Caco-2 (cell line): ENCODE measurements around the gene SOX30. TPM values are rescaled to one million over a fixed set of nuclear protein-coding genes. Genes with fewer than 3 reads are reported as not detected.

Experiments used
- BruUV-seq: library from RNA; stranded (reverse); fragments of 400-500 nt; replicated peaks from 2 replicates; lab custom pipeline; 2021; lab: Mats Ljungman, UMichigan
- CTCF ChIA-PET: fragments of 300-600 bp; sonication (Branson Sonifier 250); formaldehyde crosslinking; loops from one replicate; lab custom pipeline; 2022; ENCODE audit warnings: antibody characterized with exemption; lab: Charles Lee
- POLR2A ChIA-PET: fragments of 300-600 bp; sonication (Branson Sonifier 250); formaldehyde crosslinking; loops from one replicate; lab custom pipeline; 2022; ENCODE audit warnings: antibody characterized with exemption; lab: Charles Lee
- DNase-seq, 2 experiments: peaks; one replicate each; pipeline versions ENCODE4 v3.0.0 to v3.0.0-alpha.2; 2020 to 2022
- H3K27me3 ChIP-seq: replicated peaks from 2 replicates; pipeline ENCODE4 v1.6.0; 2011; ENCODE audit warnings: low read length; ENCODE audit not compliant: control insufficient read depth, insufficient read depth
- H3K36me3 ChIP-seq: 2 replicates; pipeline ENCODE4 v1.5.1; 2011; ENCODE audit warnings: low read length; ENCODE audit not compliant: control insufficient read depth, insufficient read depth
- H3K4me1 ChIP-seq: fragments of 250-450 bp; sonication (Bioruptor Pico); 2 replicates; pipeline ENCODE4 v1.5.1; 2020; ENCODE audit warnings: mild to moderate bottlenecking
- H3K4me3 ChIP-seq: 2 replicates; pipeline ENCODE4 v1.5.1; 2011; ENCODE audit warnings: low read depth, mild to moderate bottlenecking, control low read depth, low read length
- H3K9me3 ChIP-seq: fragments of 250-450 bp; sonication (Bioruptor Pico); 2 replicates; pipeline ENCODE4 v1.5.1; 2020; ENCODE audit warnings: mild to moderate bottlenecking, moderate library complexity
- H3K27ac Mint-ChIP-seq: one replicate; pipeline ENCODE4 v1.8.0; 2022; ENCODE audit warnings: mixed read lengths; ENCODE audit not compliant: unreplicated experiment
- H3K27me3 Mint-ChIP-seq: one replicate; pipeline ENCODE4 v1.8.0; 2022; ENCODE audit warnings: mixed read lengths; ENCODE audit not compliant: insufficient read depth, unreplicated experiment
- H3K36me3 Mint-ChIP-seq: one replicate; pipeline ENCODE4 v1.8.0; 2022; ENCODE audit warnings: mild to moderate bottlenecking, mixed read lengths; ENCODE audit not compliant: insufficient read depth, unreplicated experiment
- H3K4me1 Mint-ChIP-seq: one replicate; pipeline ENCODE4 v1.8.0; 2022; ENCODE audit warnings: low read depth, mixed read lengths; ENCODE audit not compliant: unreplicated experiment
- H3K4me3 Mint-ChIP-seq: one replicate; pipeline ENCODE4 v1.8.0; 2022; ENCODE audit warnings: mild to moderate bottlenecking, moderate library complexity, mixed read lengths; ENCODE audit not compliant: unreplicated experiment
- H3K9me3 Mint-ChIP-seq: one replicate; pipeline ENCODE4 v1.8.0; 2022; ENCODE audit warnings: mixed read lengths; ENCODE audit not compliant: unreplicated experiment
- CTCF ChIP-seq, 2 experiments: fragments of 200-600 bp in 1 of 2; IDR thresholded peaks; 1 replicate in 1 of 2; 2 replicates in 1 of 2; pipeline versions ENCODE4 v1.5.1 to v1.8.0; 2011 to 2022; ENCODE audit warnings: antibody characterized with exemption in 1 of 2, control low read depth in 1 of 2, inconsistent platforms in 1 of 2, low read depth in 1 of 2, low read length in 1 of 2, mild to moderate bottlenecking in 1 of 2, moderate library complexity in 1 of 2; ENCODE audit not compliant: insufficient read depth in 1 of 2, severe bottlenecking in 1 of 2, unreplicated experiment in 1 of 2
- intact Hi-C: fragments of 100-400 bp; cut with micrococcal nuclease; formaldehyde crosslinking; loops from one replicate; pipeline ENCODE4 v1.10.0; 2022; ENCODE audit not compliant: unreplicated experiment
- total RNA-seq: library from RNA; stranded (reverse); gene quantifications from 2 replicates; pipeline ENCODE4 v1.2.3, GENCODE V29; 2022

The SOX30 gene
- total RNA-seq, 1 experiment from 2014 or later = 2.9 TPM

DNA sequence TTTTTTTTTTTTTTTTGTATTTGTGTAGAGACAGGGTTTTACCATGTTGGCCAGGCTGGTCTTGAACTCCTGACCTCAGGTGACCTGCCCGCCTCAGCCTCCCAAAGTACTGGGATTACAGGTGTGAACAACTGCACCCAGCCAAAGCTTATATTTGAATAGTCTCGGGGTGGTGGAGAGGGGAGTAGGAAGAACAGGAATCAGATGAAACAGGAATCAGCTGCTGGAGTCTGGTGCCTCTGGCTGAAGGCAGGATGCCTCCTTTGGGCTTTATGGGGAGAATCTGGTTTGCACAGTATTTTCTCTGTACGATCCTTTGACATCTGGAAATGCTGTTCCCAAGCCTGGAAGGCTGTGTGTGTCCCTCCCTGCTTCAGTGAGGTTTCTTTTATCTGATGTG, 30.0 kb upstream of the SOX30 start:
- Histone ChIP-seq H3K4me3 (no peak overlapping the region), H3K36me3 (no peaks in the 10 kb centered on the region), H3K9me3 (no peaks in the 10 kb centered on the region), H3K4me1 (0 out of 2 replicates have a peak, but pooled peaks cover 7% of the 10 kb centered on the region), H3K27me3 (no peaks in the 10 kb centered on the region)
- TF ChIP-seq CTCF (IDR thresholded peaks at IDR 0.05; ENCODE audit: insufficient read depth in 1 of 2, low read depth in 1 of 2, low read length in 1 of 2, severe bottlenecking in 1 of 2, unreplicated experiment in 1 of 2) = no peak
- no peaks in the 10 kb centered on the region for H3K27me3 Mint-ChIP-seq
- intact Hi-C loops = no loop called here
- CTCF ChIA-PET = no interaction called here
- no TSS peak for BruUV-seq
- DNase-seq = no peak
- POLR2A ChIA-PET = no interaction called here
- H3K9me3 Mint-ChIP-seq = no peaks in the 10 kb centered on the region
- H3K4me3 Mint-ChIP-seq = no peak overlapping the region
- H3K27ac Mint-ChIP-seq = no peak overlapping the region
- H3K36me3 Mint-ChIP-seq = no peaks in the 10 kb centered on the region
- peaks cover 7% of the 10 kb centered on the region for H3K4me1 Mint-ChIP-seq

GRCh38 chr5:157681048-157681447, 28.8 kb upstream of the SOX30 start:
- CTCF ChIA-PET = interaction anchor here (0.5 to 1.0 kb wide), 2 partner anchors 12 to 355 kb away, joined by 3 read pairs; no protein-coding TSS in a partner anchor
- Mint-ChIP-seq H3K9me3 (no peaks in the 10 kb centered on the region), H3K36me3 (no peaks in the 10 kb centered on the region), H3K27ac (no peak overlapping the region), H3K4me1 (peaks cover 7% of the 10 kb centered on the region), H3K27me3 (no peaks in the 10 kb centered on the region), H3K4me3 (no peak overlapping the region)
- BruUV-seq = no TSS peak
- no peak for DNase-seq
- no peak overlapping the region for H3K4me3 ChIP-seq
- intact Hi-C loops = no loop called here
- no peaks in the 10 kb centered on the region for H3K36me3 ChIP-seq
- H3K9me3 ChIP-seq = no peaks in the 10 kb centered on the region
- no peaks in the 10 kb centered on the region for H3K27me3 ChIP-seq
- TF ChIP-seq CTCF (IDR thresholded peaks at IDR 0.05; ENCODE audit: insufficient read depth in 1 of 2, low read depth in 1 of 2, low read length in 1 of 2, severe bottlenecking in 1 of 2, unreplicated experiment in 1 of 2) = no peak
- POLR2A ChIA-PET = no interaction called here
- H3K4me1 ChIP-seq = no peaks in the 10 kb centered on the region

GRCh38 chr5:157680239-157680638, 28.0 kb upstream of the SOX30 start:
- peaks cover 7% of the 10 kb centered on the region for H3K4me1 Mint-ChIP-seq

More at GRCh38 chr5:157680239-157680638, 28.0 kb upstream of the SOX30 start:
- H3K4me3 ChIP-seq = no peak overlapping the region
- ChIA-PET CTCF (interaction anchor here (1.0 kb wide), 1 partner anchor 11 kb away, joined by 3 read pairs; no protein-coding TSS in a partner anchor), POLR2A (interaction anchor here (0.6 kb wide), 1 partner anchor 861 kb away, joined by 4 read pairs; no protein-coding TSS in a partner anchor)
- H3K9me3 ChIP-seq = no peaks in the 10 kb centered on the region
- H3K4me3 Mint-ChIP-seq = no peak overlapping the region
- TF ChIP-seq CTCF (IDR thresholded peaks at IDR 0.05; ENCODE audit: insufficient read depth in 1 of 2, low read depth in 1 of 2, low read length in 1 of 2, severe bottlenecking in 1 of 2, unreplicated experiment in 1 of 2) = no peak
- H3K36me3 Mint-ChIP-seq = no peaks in the 10 kb centered on the region
- H3K27me3 ChIP-seq = no peaks in the 10 kb centered on the region
- no peaks in the 10 kb centered on the region for H3K27me3 Mint-ChIP-seq
- H3K4me1 ChIP-seq = no peaks in the 10 kb centered on the region
- BruUV-seq = no TSS peak
- intact Hi-C loops = no loop called here
- H3K9me3 Mint-ChIP-seq = no peaks in the 10 kb centered on the region
- H3K27ac Mint-ChIP-seq = no peak overlapping the region
- no peaks in the 10 kb centered on the region for H3K36me3 ChIP-seq
- DNase-seq = no peak
